ENCODE results near the gene EPAS1. TPM values are rescaled to one million over a fixed set of nuclear protein-coding genes. Genes with fewer than 3 reads are reported as not detected.
A peak's percentile ranks its signal among the peaks of the same experiment; 100 is the strongest.

EPAS1 gene
- polyA plus RNA-seq, 2 of the 4 experiments (the other 2 are of a cell fraction) = 128 to 143 TPM

DNA sequence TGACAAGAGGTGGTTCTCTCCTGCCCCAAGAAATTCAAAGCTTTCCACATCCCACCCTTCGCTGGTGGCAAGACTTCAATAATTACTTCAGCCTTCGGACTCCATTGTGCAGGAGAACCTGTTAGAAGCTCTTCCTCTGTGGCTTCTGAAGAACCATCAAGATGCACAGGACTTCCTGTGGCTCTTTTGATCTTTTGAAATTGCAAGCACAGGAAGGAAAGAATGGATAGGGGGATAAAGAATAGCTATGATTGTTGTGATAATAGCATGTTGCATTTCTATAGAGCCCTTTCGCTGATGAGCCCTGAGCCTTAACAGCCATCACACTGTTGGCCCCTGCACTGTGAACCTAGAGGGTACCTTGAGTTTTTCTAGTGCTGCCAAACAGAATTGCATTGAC is 7.4 kb downstream of the EPAS1 start:
- Histone ChIP-seq H3K27ac (peak overlapping the region; percentile 71 to 92; a peak in 5 of 6 replicates), H3K4me2 (peak overlapping the region; percentile 98; the same call in 1 of the 3 replicates), H3K4me1 (peaks cover 97% of the 10 kb centered on the region), H3K4me3 (no peak overlapping the region), H3K9me3 (peaks cover 10% of the 10 kb centered on the region; the same call in 2 of the 3 replicates)
- FAIRE-seq (no peak), ATAC-seq (no peak), DNase-seq (ENCODE audit: low read depth in 1 of 2, low spot score in 1 of 2) (no peak)
- TF ChIP-seq, protein P1, sequence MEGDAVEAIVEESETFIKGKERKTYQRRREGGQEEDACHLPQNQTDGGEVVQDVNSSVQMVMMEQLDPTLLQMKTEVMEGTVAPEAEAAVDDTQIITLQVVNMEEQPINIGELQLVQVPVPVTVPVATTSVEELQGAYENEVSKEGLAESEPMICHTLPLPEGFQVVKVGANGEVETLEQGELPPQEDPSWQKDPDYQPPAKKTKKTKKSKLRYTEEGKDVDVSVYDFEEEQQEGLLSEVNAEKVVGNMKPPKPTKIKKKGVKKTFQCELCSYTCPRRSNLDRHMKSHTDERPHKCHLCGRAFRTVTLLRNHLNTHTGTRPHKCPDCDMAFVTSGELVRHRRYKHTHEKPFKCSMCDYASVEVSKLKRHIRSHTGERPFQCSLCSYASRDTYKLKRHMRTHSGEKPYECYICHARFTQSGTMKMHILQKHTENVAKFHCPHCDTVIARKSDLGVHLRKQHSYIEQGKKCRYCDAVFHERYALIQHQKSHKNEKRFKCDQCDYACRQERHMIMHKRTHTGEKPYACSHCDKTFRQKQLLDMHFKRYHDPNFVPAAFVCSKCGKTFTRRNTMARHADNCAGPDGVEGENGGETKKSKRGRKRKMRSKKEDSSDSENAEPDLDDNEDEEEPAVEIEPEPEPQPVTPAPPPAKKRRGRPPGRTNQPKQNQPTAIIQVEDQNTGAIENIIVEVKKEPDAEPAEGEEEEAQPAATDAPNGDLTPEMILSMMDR (IDR thresholded peaks at IDR 0.05) = no peak
- CTCF ChIA-PET = interaction anchor here (0.7 to 1.4 kb wide), 4 partner anchors 23 to 242 kb away, joined by 3 to 5 read pairs (median 3); no protein-coding TSS in a partner anchor
- POLR2A ChIA-PET = no interaction called here
- 95% methylated on average over 3 of the region's 3 CpGs for WGBS (ENCODE audit: missing lambda C conversion rate)

DNA sequence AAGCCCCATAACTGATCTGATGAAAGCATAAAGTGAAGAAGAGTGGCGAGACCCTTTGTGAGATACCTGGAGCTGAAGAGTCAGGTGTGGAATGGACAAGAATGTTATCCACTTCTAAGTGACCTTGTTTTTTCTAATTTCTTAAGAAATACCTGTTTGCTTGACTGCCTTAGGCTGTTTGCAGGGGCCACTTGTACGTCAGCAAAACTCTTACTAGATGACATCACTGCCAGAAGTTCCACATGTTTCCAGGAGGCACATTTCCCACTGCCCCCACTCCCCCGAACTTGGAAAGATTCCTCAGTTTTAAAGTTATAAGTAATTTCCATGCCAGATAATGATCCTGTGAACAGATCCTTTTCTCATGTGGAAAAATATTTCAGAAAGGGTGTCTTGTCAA is 8.0 kb downstream of the EPAS1 start:
- peak in 1 of 2 experiments; percentile 48 for DNase-seq (ENCODE audit: low read depth in 1 of 2, low spot score in 1 of 2)
- FAIRE-seq = no peak
- peaks cover 10% of the 10 kb centered on the region; the same call in 2 of the 3 replicates for H3K9me3 ChIP-seq
- WGBS (ENCODE audit: missing lambda C conversion rate) = 67% methylated on average over 3 of the region's 3 CpGs
- H3K4me3 ChIP-seq = no peak overlapping the region
- TF ChIP-seq MAFK (IDR thresholded peaks at IDR 0.05; ENCODE audit: partially characterized antibody) (no peak), FOSL2 (IDR thresholded peaks at IDR 0.05) (no peak), FOSL2 (CRISPR knock-in tag; IDR thresholded peaks at IDR 0.05) (peak; percentile 23; the same call in 1 of the 2 replicates)
- no peak for ATAC-seq
- ChIA-PET CTCF (interaction anchor here (1.1 to 1.4 kb wide), 4 partner anchors 22 to 242 kb away, joined by 3 to 5 read pairs (median 3); no protein-coding TSS in a partner anchor), POLR2A (no interaction called here)
- H3K27ac ChIP-seq = peak overlapping the region; percentile 71 to 92
- H3K4me2 ChIP-seq = peak overlapping the region; percentile 67; the same call in 2 of the 3 replicates
- peaks cover 100% of the 10 kb centered on the region for H3K4me1 ChIP-seq

DNA sequence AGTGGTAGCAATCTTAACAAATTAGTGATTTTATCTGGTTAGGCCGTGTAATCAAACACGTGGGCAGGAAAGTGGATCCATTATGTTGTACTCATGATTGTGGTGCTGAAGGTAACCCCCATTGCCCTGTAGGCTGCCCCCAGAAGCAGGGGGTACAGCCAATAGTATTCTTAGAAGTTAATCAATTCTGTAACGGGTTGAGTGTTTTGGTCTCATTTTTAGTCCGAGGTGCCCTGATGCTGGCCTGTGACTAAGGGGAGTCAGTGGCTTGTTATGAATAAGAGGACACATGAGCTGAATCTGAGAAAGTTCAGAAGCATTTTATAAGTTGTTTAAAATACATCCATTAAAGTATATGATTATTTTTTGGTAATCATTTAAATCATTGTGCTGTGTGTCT is 8.6 kb downstream of the EPAS1 start:
- Histone ChIP-seq H3K4me3 (no peak overlapping the region), H3K9me3 (peaks cover 10% of the 10 kb centered on the region; the same call in 2 of the 3 replicates), H3K27ac (peak overlapping the region; percentile 71 to 92), H3K4me2 (peak overlapping the region; percentile 67), H3K4me1 (peaks cover 100% of the 10 kb centered on the region)
- FAIRE-seq (no peak), ATAC-seq (no peak), DNase-seq (ENCODE audit: low read depth in 1 of 2, low spot score in 1 of 2) (no peak)
- ChIA-PET POLR2A (no interaction called here), CTCF (interaction anchor here (1.1 kb wide), 1 partner anchor 28 kb away, joined by 3 read pairs; no protein-coding TSS in a partner anchor)
- 83% methylated on average over 4 of the region's 4 CpGs for WGBS (ENCODE audit: missing lambda C conversion rate)
- 0 out of 2 replicates have a peak, but pooled peaks have one; percentile 40 for TF ChIP-seq HOXA7 (CRISPR knock-in tag; IDR thresholded peaks at IDR 0.05)
- TF ChIP-seq, protein P2, sequence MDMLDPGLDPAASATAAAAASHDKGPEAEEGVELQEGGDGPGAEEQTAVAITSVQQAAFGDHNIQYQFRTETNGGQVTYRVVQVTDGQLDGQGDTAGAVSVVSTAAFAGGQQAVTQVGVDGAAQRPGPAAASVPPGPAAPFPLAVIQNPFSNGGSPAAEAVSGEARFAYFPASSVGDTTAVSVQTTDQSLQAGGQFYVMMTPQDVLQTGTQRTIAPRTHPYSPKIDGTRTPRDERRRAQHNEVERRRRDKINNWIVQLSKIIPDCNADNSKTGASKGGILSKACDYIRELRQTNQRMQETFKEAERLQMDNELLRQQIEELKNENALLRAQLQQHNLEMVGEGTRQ (IDR thresholded peaks at IDR 0.05) = no peak

DNA sequence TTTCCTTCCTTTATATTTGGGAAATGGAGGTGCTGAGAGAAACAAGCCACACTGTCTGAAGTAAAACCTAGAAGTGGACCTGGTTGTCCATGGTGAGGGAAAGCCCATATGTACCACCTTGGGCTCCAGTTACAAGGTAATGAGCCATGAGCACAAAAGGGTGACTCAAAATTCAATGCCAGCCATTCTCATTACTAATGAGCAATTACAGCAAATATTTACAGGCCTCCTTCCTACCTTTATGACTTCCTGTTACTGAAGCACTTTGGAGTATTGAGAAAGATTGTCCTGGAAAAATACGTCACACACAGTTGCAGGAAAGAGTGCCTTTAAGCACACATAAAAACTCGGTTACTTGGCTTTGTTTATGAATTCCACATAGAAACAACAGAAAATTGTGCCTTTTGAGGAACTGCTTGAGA is 9.1 kb downstream of the EPAS1 start:
- H3K9me3 ChIP-seq = peaks cover 10% of the 10 kb centered on the region; the same call in 2 of the 3 replicates
- ATAC-seq (peak; percentile 27 to 38; a peak in 4 of 6 replicates), FAIRE-seq (no peak), DNase-seq (ENCODE audit: low read depth in 1 of 2, low spot score in 1 of 2) (peak in 1 of 2 experiments; percentile 83)
- H3K4me1 ChIP-seq = peaks cover 100% of the 10 kb centered on the region
- peak overlapping the region; percentile 67 for H3K4me2 ChIP-seq
- H3K27ac ChIP-seq = peak overlapping the region; percentile 71 to 92
- 14% methylated on average over 2 of the region's 2 CpGs for WGBS (ENCODE audit: missing lambda C conversion rate)
- CTCF ChIA-PET = interaction anchor here (1.0 to 2.6 kb wide), 7 partner anchors 8 to 313 kb away, joined by 3 to 18 read pairs (median 5); no protein-coding TSS in a partner anchor
- POLR2A ChIA-PET = no interaction called here
- no peak overlapping the region for H3K4me3 ChIP-seq
- TF ChIP-seq ESRRA (IDR thresholded peaks at IDR 0.05; ENCODE audit: borderline replicate concordance, low read length) (no peak), FOSB (CRISPR knock-in tag; IDR thresholded peaks at IDR 0.05) (no peak), EHF (CRISPR knock-in tag; IDR thresholded peaks at IDR 0.05) (no peak), NPAS2 (CRISPR knock-in tag; IDR thresholded peaks at IDR 0.05; ENCODE audit: borderline replicate concordance) (no peak), RCOR1 (IDR thresholded peaks at IDR 0.05; ENCODE audit: low read depth, low read length) (no peak), KDM1A (IDR thresholded peaks at IDR 0.05; ENCODE audit: low read depth) (no peak), ZNF302 (CRISPR knock-in tag; IDR thresholded peaks at IDR 0.05) (no peak), CEBPB (IDR thresholded peaks at IDR 0.05) (peak; percentile 79 to 81), POLR2A (IDR thresholded peaks at IDR 0.05; ENCODE audit: low read length) (no peak), RARB (CRISPR knock-in tag; IDR thresholded peaks at IDR 0.05) (no peak; the same call in 1 of the 2 replicates), FOXS1 (CRISPR knock-in tag; IDR thresholded peaks at IDR 0.05) (no peak), CBX8 (IDR thresholded peaks at IDR 0.05) (no peak), MAFK (IDR thresholded peaks at IDR 0.05; ENCODE audit: partially characterized antibody) (no peak), JUN (IDR thresholded peaks at IDR 0.05) (peak; percentile 57 to 84; a peak in 3 of 5 replicates), FOSL2 (IDR thresholded peaks at IDR 0.05) (peak; percentile 53; the same call in 1 of the 2 replicates), FOSL2 (CRISPR knock-in tag; IDR thresholded peaks at IDR 0.05) (peak; percentile 88), ZC3H11A (IDR thresholded peaks at IDR 0.05) (no peak)
- TF ChIP-seq, protein P3, sequence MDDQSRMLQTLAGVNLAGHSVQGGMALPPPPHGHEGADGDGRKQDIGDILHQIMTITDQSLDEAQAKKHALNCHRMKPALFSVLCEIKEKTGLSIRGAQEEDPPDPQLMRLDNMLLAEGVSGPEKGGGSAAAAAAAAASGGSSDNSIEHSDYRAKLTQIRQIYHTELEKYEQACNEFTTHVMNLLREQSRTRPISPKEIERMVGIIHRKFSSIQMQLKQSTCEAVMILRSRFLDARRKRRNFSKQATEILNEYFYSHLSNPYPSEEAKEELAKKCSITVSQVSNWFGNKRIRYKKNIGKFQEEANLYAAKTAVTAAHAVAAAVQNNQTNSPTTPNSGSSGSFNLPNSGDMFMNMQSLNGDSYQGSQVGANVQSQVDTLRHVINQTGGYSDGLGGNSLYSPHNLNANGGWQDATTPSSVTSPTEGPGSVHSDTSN (IDR thresholded peaks at IDR 0.05) = no peak
- TF ChIP-seq, protein P4, sequence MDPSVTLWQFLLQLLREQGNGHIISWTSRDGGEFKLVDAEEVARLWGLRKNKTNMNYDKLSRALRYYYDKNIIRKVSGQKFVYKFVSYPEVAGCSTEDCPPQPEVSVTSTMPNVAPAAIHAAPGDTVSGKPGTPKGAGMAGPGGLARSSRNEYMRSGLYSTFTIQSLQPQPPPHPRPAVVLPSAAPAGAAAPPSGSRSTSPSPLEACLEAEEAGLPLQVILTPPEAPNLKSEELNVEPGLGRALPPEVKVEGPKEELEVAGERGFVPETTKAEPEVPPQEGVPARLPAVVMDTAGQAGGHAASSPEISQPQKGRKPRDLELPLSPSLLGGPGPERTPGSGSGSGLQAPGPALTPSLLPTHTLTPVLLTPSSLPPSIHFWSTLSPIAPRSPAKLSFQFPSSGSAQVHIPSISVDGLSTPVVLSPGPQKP (IDR thresholded peaks at IDR 0.05; ENCODE audit: low read depth, low read length) = no peak
- TF ChIP-seq, protein P5, sequence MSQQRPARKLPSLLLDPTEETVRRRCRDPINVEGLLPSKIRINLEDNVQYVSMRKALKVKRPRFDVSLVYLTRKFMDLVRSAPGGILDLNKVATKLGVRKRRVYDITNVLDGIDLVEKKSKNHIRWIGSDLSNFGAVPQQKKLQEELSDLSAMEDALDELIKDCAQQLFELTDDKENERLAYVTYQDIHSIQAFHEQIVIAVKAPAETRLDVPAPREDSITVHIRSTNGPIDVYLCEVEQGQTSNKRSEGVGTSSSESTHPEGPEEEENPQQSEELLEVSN (IDR thresholded peaks at IDR 0.05; ENCODE audit: borderline replicate concordance, low read depth) = no peak
- TF ChIP-seq, protein P6, sequence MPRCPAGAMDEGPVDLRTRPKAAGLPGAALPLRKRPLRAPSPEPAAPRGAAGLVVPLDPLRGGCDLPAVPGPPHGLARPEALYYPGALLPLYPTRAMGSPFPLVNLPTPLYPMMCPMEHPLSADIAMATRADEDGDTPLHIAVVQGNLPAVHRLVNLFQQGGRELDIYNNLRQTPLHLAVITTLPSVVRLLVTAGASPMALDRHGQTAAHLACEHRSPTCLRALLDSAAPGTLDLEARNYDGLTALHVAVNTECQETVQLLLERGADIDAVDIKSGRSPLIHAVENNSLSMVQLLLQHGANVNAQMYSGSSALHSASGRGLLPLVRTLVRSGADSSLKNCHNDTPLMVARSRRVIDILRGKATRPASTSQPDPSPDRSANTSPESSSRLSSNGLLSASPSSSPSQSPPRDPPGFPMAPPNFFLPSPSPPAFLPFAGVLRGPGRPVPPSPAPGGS (IDR thresholded peaks at IDR 0.05) = 0 out of 3 replicates have a peak, but pooled peaks have one; percentile 73
